Progenitor cell of endocrine pancreas (in vitro differentiated cells): ENCODE results near the gene DOK5. TPM values are rescaled to one million over a fixed set of nuclear protein-coding genes. Genes with fewer than 3 reads are reported as not detected.

ENCODE experiments used
- DNase-seq: peaks from one replicate; pipeline ENCODE4 v3.0.0; 2021; ENCODE audit warnings: low spot score; ENCODE audit not compliant: unreplicated experiment
- H3K27ac Mint-ChIP-seq: 2 replicates; pipeline ENCODE4 v1.8.0; 2021; ENCODE audit warnings: mild to moderate bottlenecking, moderate library complexity, mixed read lengths
- H3K27me3 Mint-ChIP-seq: 2 replicates; pipeline ENCODE4 v1.8.0; 2021; ENCODE audit warnings: mixed read lengths
- H3K36me3 Mint-ChIP-seq: 2 replicates; pipeline ENCODE4 v1.8.0; 2022; ENCODE audit warnings: mixed read lengths; ENCODE audit not compliant: insufficient read depth
- H3K4me1 Mint-ChIP-seq: 2 replicates; pipeline ENCODE4 v1.8.0; 2021; ENCODE audit warnings: low read depth, mixed read lengths
- H3K4me3 Mint-ChIP-seq: 2 replicates; pipeline ENCODE4 v1.8.0; 2021; ENCODE audit warnings: low read depth, mild to moderate bottlenecking, moderate library complexity, mixed read lengths
- H3K9me3 Mint-ChIP-seq: 2 replicates; pipeline ENCODE4 v1.8.0; 2021; ENCODE audit warnings: low read depth, mixed read lengths
- CTCF ChIP-seq: fragments of 200-600 bp; sonication (generic); IDR thresholded peaks from one replicate; pipeline ENCODE4 v1.5.0; 2021; ENCODE audit warnings: antibody characterized with exemption, mild to moderate bottlenecking; ENCODE audit not compliant: unreplicated experiment
- total RNA-seq: library from RNA; stranded (reverse); gene quantifications from 2 replicates; pipeline ENCODE4 v1.2.1, GENCODE V29; 2021

Gene DOK5
- total RNA-seq, 1 donor from 2014 or later, result 0.24 TPM

- H3K4me3 Mint-ChIP-seq, result no peak overlapping the region
- H3K27ac Mint-ChIP-seq, result no peak overlapping the region
Observed at GRCh38 chr20:54481442-54481841, 6.0 kb downstream of the DOK5 start.

DNA sequence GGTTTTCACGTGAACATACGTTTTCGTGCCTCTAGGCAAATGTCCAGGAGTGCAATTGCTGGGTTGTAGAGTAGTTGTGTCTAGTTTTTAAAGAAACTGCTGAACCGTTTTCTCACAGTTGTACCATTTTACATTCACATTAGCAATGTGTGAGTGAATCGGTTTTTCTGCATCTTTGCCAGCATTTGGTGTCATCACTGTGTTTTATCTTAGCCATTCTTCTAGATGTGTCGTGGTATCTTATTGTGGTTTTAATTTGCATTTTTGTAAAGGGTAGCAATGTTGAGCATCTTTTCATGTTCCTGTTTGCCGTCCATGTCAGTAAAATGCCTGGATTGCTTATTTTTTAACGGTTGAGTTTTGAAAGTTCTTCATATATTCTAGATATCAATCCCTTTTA is 10.2 kb downstream of the DOK5 start:
- Mint-ChIP-seq H3K27ac (no peak overlapping the region), H3K36me3 (no peaks in the 10 kb centered on the region), H3K4me1 (no peaks in the 10 kb centered on the region), H3K27me3 (peaks cover 6% of the 10 kb centered on the region), H3K4me3 (no peak overlapping the region), H3K9me3 (no peaks in the 10 kb centered on the region)
- no peak for DNase-seq
- TF ChIP-seq CTCF, result no peak

More at GRCh38 chr20:54481442-54481841, 6.0 kb downstream of the DOK5 start:
- Mint-ChIP-seq H3K4me1 (peaks cover 3% of the 10 kb centered on the region), H3K27me3 (peaks cover 40% of the 10 kb centered on the region), H3K9me3 (no peaks in the 10 kb centered on the region), H3K36me3 (no peaks in the 10 kb centered on the region)
- no peak for TF ChIP-seq CTCF
- no peak for DNase-seq

GRCh38 chr20:54486585-54486984 is 11.2 kb downstream of the DOK5 start:
- H3K27ac Mint-ChIP-seq, result no peak overlapping the region
- no peak for TF ChIP-seq CTCF
- H3K36me3 Mint-ChIP-seq, result no peaks in the 10 kb centered on the region
- DNase-seq, result no peak
- H3K9me3 Mint-ChIP-seq, result no peaks in the 10 kb centered on the region
- peaks cover under 1% of the 10 kb centered on the region for H3K27me3 Mint-ChIP-seq
- no peak overlapping the region for H3K4me3 Mint-ChIP-seq
- no peaks in the 10 kb centered on the region for H3K4me1 Mint-ChIP-seq

GRCh38 chr20:54488442-54488841 is 13.0 kb downstream of the DOK5 start:
- no peaks in the 10 kb centered on the region for H3K36me3 Mint-ChIP-seq
- H3K4me3 Mint-ChIP-seq, result no peak overlapping the region
- no peak for TF ChIP-seq CTCF
- no peak overlapping the region for H3K27ac Mint-ChIP-seq
- H3K9me3 Mint-ChIP-seq, result no peaks in the 10 kb centered on the region
- DNase-seq, result no peak
- no peaks in the 10 kb centered on the region for H3K4me1 Mint-ChIP-seq
- no peaks in the 10 kb centered on the region for H3K27me3 Mint-ChIP-seq

DNA sequence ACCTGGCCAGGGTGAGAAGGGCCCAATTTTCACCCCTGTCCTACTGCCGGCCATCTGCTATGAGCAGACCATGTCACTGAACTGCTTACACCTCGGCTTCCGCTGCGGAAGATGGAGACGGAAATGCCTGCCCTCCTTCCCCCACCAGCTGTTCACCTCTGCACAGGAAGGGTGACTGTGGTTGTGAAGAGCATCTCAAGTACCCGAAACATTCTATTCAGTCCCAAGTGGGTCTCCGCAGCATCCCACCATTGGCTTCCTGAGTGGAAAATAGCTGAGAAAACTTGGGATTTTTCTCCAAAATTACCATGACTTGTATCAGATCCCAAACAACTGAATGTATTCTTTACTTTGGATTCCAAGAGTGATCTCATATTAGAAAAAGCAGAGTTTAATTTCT is 16.1 kb downstream of the DOK5 start:
- TF ChIP-seq CTCF, result no peak
- H3K4me1 Mint-ChIP-seq, result no peaks in the 10 kb centered on the region
- H3K27ac Mint-ChIP-seq, result no peak overlapping the region
- H3K9me3 Mint-ChIP-seq, result no peaks in the 10 kb centered on the region
- no peaks in the 10 kb centered on the region for H3K27me3 Mint-ChIP-seq
- no peaks in the 10 kb centered on the region for H3K36me3 Mint-ChIP-seq
- DNase-seq, result no peak
- H3K4me3 Mint-ChIP-seq, result no peak overlapping the region
